ENCODE data around the gene PLEKHH3. TPM values are rescaled to one million over a fixed set of nuclear protein-coding genes. Genes with fewer than 3 reads are reported as not detected.
A peak's percentile ranks its signal among the peaks of the same experiment; 100 is the strongest.

PLEKHH3 gene
- total and polyA plus RNA-seq, 10 of the 15 experiments (the other 5 are each of a cell fraction or from before 2014, with no cell fraction given), result 0.31 to 38.0 (median 11.0) TPM

- no peak for TF ChIP-seq ATF3 (IDR thresholded peaks at IDR 0.05; ENCODE audit: borderline replicate concordance, extremely low read depth, low read depth, low read length)
- no peak for TF ChIP-seq NFIC (IDR thresholded peaks at IDR 0.05; ENCODE audit: low read depth, low read length)
- no peak for TF ChIP-seq MYC (IDR thresholded peaks at IDR 0.05; ENCODE audit: insufficient read depth, insufficient read length, insufficient replicate concordance, low read length, severe bottlenecking)
- TF ChIP-seq SP1 (IDR thresholded peaks at IDR 0.05; ENCODE audit: low read depth, low read length), result peak; percentile 23
- no peak; the same call in none of the 2 replicates for TF ChIP-seq ZNF687 (IDR thresholded peaks at IDR 0.05)
- TF ChIP-seq, protein P1, sequence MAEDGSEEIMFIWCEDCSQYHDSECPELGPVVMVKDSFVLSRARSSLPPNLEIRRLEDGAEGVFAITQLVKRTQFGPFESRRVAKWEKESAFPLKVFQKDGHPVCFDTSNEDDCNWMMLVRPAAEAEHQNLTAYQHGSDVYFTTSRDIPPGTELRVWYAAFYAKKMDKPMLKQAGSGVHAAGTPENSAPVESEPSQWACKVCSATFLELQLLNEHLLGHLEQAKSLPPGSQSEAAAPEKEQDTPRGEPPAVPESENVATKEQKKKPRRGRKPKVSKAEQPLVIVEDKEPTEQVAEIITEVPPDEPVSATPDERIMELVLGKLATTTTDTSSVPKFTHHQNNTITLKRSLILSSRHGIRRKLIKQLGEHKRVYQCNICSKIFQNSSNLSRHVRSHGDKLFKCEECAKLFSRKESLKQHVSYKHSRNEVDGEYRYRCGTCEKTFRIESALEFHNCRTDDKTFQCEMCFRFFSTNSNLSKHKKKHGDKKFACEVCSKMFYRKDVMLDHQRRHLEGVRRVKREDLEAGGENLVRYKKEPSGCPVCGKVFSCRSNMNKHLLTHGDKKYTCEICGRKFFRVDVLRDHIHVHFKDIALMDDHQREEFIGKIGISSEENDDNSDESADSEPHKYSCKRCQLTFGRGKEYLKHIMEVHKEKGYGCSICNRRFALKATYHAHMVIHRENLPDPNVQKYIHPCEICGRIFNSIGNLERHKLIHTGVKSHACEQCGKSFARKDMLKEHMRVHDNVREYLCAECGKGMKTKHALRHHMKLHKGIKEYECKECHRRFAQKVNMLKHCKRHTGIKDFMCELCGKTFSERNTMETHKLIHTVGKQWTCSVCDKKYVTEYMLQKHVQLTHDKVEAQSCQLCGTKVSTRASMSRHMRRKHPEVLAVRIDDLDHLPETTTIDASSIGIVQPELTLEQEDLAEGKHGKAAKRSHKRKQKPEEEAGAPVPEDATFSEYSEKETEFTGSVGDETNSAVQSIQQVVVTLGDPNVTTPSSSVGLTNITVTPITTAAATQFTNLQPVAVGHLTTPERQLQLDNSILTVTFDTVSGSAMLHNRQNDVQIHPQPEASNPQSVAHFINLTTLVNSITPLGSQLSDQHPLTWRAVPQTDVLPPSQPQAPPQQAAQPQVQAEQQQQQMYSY (CRISPR knock-in tag; IDR thresholded peaks at IDR 0.05), result no peak
- no peak for TF ChIP-seq SUPT20H (IDR thresholded peaks at IDR 0.05; ENCODE audit: borderline replicate concordance, control insufficient read depth, low read depth, low read length)
- TF ChIP-seq BCL11A (IDR thresholded peaks at IDR 0.05; ENCODE audit: low read depth, low read length), result no peak
- no peak for TF ChIP-seq ATF2 (IDR thresholded peaks at IDR 0.05; ENCODE audit: low read length)
- peak; percentile 47; the same call in 1 of the 2 replicates for TF ChIP-seq ZNF207 (IDR thresholded peaks at IDR 0.05; ENCODE audit: borderline replicate concordance)
- TF ChIP-seq, protein P2, sequence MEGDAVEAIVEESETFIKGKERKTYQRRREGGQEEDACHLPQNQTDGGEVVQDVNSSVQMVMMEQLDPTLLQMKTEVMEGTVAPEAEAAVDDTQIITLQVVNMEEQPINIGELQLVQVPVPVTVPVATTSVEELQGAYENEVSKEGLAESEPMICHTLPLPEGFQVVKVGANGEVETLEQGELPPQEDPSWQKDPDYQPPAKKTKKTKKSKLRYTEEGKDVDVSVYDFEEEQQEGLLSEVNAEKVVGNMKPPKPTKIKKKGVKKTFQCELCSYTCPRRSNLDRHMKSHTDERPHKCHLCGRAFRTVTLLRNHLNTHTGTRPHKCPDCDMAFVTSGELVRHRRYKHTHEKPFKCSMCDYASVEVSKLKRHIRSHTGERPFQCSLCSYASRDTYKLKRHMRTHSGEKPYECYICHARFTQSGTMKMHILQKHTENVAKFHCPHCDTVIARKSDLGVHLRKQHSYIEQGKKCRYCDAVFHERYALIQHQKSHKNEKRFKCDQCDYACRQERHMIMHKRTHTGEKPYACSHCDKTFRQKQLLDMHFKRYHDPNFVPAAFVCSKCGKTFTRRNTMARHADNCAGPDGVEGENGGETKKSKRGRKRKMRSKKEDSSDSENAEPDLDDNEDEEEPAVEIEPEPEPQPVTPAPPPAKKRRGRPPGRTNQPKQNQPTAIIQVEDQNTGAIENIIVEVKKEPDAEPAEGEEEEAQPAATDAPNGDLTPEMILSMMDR (IDR thresholded peaks at IDR 0.05 in 2 of 3, conservative IDR thresholded peaks at IDR 0.05 in 1 of 3; ENCODE audit: control insufficient read depth in 2 of 3, extremely low read depth in 1 of 3, insufficient read depth in 1 of 3, low read depth in 3 of 3, low read length in 3 of 3), result no peak
- no peak for TF ChIP-seq USF2 (IDR thresholded peaks at IDR 0.05; ENCODE audit: borderline replicate concordance, low read depth, low read length)
- TF ChIP-seq EP300 (IDR thresholded peaks at IDR 0.05; ENCODE audit: borderline replicate concordance in 1 of 2, control insufficient read depth in 1 of 2, low read depth in 2 of 2, low read length in 2 of 2), result no peak
- no peak for TF ChIP-seq HCFC1 (IDR thresholded peaks at IDR 0.05; ENCODE audit: low read length)
Measured at GRCh38 chr17:42659079-42659931, 17.5 kb downstream of the PLEKHH3 start, which contains the start of gene TUBG2 (continued).
